Measurements from ENCODE around the gene TCF7L1. TPM values are rescaled to one million over a fixed set of nuclear protein-coding genes. Genes with fewer than 3 reads are reported as not detected.

TCF7L1 gene
- total RNA-seq, 4 donors from 2014 or later, result 0.29 to 4.0 (median 1.3) TPM

DNA sequence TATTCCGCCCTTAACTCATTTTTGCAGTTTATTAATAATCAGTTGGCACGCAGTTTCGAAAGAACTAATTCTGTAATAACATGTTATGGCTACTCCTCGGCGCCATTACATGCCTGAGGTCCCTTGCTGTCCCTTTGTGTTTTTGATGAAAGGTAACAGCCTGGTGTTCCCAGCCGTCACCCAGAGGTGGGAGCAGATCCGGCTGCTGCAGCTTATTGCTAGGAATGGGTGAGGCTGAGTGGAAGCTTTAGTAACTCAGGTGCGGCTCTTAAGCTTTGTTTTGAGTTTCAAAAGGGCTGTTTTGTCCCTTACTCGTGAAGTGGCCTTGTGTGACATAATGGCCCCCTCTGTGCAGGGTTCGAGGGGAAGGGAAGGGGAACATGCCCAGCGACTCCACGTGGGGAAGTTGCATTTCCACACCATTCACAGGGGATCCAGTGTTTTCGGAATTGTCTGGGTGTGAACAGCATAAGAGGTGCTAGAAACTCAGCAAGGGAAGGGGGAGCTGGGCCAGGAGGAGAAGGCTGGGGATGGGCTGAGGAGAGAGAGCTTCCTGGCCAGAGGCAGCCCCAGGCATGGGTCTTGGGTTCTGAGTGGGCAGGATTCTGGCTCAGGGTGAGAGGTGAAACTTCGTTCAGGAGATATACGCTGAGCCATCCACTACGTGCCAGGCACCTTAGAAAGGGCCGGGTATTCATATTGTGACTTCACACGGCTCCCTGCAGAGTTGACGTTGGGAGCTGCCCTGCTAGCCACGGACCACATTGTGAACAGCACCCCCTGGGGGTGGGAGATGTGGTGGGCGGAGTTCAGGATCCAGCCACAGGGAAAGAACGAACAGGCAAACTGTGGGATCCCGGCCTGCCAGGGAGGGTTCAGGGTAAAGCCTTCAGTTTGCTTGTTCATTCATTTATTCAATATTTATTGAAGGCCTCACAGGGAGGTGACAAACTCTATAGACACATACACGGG is 110.2 kb downstream of the TCF7L1 start:
- no peak for DNase-seq
- Histone ChIP-seq H3K36me3 (no peaks in the 10 kb centered on the region), H3K4me1 (peaks cover 5 to 43% (median 7%) of the 10 kb centered on the region in 3 donors), H3K27me3 (no peaks in the 10 kb centered on the region), H3K4me3 (no peak overlapping the region), H3K27ac (no peak overlapping the region), H3K9me3 (no peaks in the 10 kb centered on the region)
- 78 to 83% methylated on average over 16 to 18 of the region's 24 CpGs for WGBS, 2 donors
- TF ChIP-seq, protein P1, sequence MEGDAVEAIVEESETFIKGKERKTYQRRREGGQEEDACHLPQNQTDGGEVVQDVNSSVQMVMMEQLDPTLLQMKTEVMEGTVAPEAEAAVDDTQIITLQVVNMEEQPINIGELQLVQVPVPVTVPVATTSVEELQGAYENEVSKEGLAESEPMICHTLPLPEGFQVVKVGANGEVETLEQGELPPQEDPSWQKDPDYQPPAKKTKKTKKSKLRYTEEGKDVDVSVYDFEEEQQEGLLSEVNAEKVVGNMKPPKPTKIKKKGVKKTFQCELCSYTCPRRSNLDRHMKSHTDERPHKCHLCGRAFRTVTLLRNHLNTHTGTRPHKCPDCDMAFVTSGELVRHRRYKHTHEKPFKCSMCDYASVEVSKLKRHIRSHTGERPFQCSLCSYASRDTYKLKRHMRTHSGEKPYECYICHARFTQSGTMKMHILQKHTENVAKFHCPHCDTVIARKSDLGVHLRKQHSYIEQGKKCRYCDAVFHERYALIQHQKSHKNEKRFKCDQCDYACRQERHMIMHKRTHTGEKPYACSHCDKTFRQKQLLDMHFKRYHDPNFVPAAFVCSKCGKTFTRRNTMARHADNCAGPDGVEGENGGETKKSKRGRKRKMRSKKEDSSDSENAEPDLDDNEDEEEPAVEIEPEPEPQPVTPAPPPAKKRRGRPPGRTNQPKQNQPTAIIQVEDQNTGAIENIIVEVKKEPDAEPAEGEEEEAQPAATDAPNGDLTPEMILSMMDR (IDR thresholded peaks at IDR 0.05), result peak in 4 of 6 experiments; percentile 28 to 44 (median 42)
- no peak for TF ChIP-seq POLR2A (IDR thresholded peaks at IDR 0.05)
- intact Hi-C loops (cut with DNase I), result no loop called here

DNA sequence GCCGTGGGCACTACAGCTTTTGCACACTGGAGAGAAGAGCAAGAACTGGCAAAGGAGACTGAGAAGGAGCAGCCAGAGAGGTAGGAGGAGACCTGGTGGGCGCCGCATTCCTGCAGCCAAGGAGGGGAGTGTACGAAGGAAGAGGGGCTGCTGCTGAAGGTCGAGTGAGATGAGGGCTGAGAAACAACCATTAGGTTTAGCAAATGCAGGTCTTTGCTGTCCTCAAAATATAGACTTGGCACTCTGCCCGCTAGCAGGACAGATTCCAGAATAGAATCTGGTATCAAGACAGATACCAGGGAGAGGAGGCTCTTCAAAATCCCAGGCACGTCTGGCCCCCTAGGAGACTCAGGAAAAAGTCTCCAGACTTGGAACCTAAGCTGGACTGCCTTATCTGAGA is 111.6 kb downstream of the TCF7L1 start:
- Histone ChIP-seq H3K9me3 (no peaks in the 10 kb centered on the region), H3K4me3 (no peak overlapping the region), H3K4me1 (peaks cover 8 to 55% (median 21%) of the 10 kb centered on the region in 3 donors), H3K27ac (no peak overlapping the region), H3K27me3 (no peaks in the 10 kb centered on the region), H3K36me3 (no peaks in the 10 kb centered on the region)
- DNase-seq, result no peak
- WGBS, 2 donors, result 80 to 83% methylated on average over 7 of the region's 7 CpGs
- intact Hi-C loops (cut with DNase I), result no loop called here
- TF ChIP-seq, protein P1 (IDR thresholded peaks at IDR 0.05), result no peak
- TF ChIP-seq POLR2A (IDR thresholded peaks at IDR 0.05), result no peak

DNA sequence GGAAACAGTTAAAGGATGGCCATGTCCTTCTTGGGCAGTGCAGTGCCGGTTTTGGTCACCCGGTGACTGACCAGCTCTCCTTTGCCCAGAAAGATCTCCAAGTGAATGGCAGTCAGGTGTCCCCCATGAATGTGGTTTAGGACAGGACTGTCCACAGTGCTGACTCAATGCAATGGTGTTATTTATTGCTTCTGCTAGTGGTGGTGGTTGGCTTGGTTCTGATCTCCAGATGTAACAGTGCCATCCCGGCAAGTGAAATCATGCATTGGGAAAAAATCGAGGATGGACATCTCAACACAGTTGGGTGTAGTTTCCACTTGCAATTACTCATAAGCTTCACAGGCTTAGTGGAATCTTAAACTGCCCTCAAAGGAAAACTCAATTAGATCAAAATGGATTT is 112.7 kb downstream of the TCF7L1 start:
- intact Hi-C loops (cut with DNase I), result no loop called here
- H3K27ac ChIP-seq, result no peak overlapping the region
- H3K4me1 ChIP-seq, result peaks cover 8 to 58% (median 21%) of the 10 kb centered on the region in 3 donors
- no peaks in the 10 kb centered on the region for H3K27me3 ChIP-seq
- WGBS, 2 donors, result 83 to 91% methylated on average over 3 to 4 of the region's 4 CpGs
- no peak for DNase-seq
- H3K9me3 ChIP-seq, result no peaks in the 10 kb centered on the region
- H3K4me3 ChIP-seq, result no peak overlapping the region
- H3K36me3 ChIP-seq, result no peaks in the 10 kb centered on the region
- TF ChIP-seq, protein P1 (IDR thresholded peaks at IDR 0.05), result no peak

DNA sequence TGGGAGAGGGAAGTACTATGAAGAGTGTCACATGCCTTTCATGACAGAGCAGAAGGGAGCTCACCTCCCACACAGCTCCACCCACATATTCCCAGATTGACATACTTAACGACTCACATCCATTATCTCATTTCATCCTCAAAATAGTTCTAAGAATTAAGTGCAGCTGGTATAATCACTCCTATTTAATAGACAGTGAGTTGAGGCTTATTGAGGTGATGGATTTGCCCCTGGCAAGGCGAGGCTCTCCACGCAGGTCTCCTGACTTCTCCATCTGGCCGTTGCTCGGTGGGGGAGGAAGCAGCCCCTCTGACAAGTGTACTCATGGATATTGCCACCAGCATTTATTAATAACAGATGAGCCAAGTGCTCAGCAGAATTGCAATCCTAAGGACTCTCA is 113.2 kb downstream of the TCF7L1 start:
- H3K27me3 ChIP-seq, result no peaks in the 10 kb centered on the region
- peaks cover 8 to 58% (median 21%) of the 10 kb centered on the region in 3 donors for H3K4me1 ChIP-seq
- no peaks in the 10 kb centered on the region for H3K9me3 ChIP-seq
- intact Hi-C loops (cut with DNase I), result no loop called here
- TF ChIP-seq POLR2A (IDR thresholded peaks at IDR 0.05), result no peak
- TF ChIP-seq, protein P1 (IDR thresholded peaks at IDR 0.05), result no peak
- H3K27ac ChIP-seq, result no peak overlapping the region
- H3K4me3 ChIP-seq, result no peak overlapping the region
- DNase-seq, result no peak
- H3K36me3 ChIP-seq, result no peaks in the 10 kb centered on the region
- 39 to 61% methylated on average over 5 of the region's 5 CpGs for WGBS, 2 donors

DNA sequence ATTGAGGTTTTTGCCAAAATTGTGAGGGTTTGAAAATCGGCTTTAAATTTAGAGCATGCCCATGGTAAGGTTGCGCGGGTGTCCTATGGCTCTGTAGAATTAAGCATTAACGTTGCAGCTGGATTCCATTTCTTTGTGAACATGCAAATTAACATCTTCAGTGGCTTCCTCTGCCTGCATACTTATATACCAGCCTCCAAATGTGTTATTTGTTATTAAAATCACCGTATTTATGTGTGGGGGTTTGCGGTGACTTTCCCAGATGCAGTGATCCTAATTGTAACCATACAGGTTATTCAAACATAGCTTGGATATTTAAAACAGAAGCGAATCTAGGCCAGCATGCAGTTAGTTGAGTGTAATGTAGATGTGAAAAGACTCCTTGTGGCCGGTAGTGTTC is 114.4 kb downstream of the TCF7L1 start:
- Histone ChIP-seq H3K4me1 (peaks cover 8 to 58% (median 21%) of the 10 kb centered on the region in 3 donors), H3K27ac (peak overlapping the region in 1 of 4 donors; percentile 67), H3K27me3 (no peaks in the 10 kb centered on the region), H3K36me3 (no peaks in the 10 kb centered on the region), H3K4me3 (no peak overlapping the region), H3K9me3 (no peaks in the 10 kb centered on the region)
- intact Hi-C loops (cut with DNase I), result no loop called here
- no peak for TF ChIP-seq POLR2A (IDR thresholded peaks at IDR 0.05)
- TF ChIP-seq, protein P1 (IDR thresholded peaks at IDR 0.05), result no peak
- WGBS, 2 donors, result 76 to 80% methylated on average over 8 of the region's 8 CpGs
- no peak for DNase-seq

Data from esophagus squamous epithelium (tissue), 5 donors.